Forelimb muscle (tissue), 1 donor: Measurements from ENCODE around the gene SEMA3D. TPM values are rescaled to one million over a fixed set of nuclear protein-coding genes. Genes with fewer than 3 reads are reported as not detected.

Experiments used
- DNase-seq: peaks from one replicate; pipeline ENCODE4 v3.0.0-alpha.2; 2013; ENCODE audit warnings: low read depth
- polyA plus RNA-seq: library from polyadenylated mRNA; unstranded; fragments of 120-200 nt; gene quantifications from one replicate; pipeline ENCODE4 v1.2.1, GENCODE V29; 2013; ENCODE audit not compliant: insufficient read length

SEMA3D gene
- polyA plus RNA-seq, 1 donor: 11.0 TPM

DNA sequence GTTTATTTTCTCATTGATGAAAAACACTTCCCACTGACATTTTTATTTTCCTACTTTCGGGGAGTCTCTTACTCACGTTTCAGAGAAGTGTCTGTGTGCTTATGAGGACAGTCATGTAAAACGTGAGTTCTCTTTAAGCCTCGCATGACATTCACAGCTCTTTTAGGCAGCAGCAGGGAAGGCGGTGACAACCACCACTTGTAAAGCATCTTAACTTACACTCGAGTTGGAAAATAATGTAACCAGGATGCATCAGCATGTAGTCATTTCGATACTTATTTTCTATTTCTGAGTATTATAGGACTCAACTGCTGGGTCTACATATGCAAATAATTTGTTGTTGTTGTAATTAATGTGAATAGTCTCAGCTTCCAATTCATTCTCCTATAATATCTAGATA is 153.6 kb downstream of the SEMA3D start:
- no peak for DNase-seq

DNA sequence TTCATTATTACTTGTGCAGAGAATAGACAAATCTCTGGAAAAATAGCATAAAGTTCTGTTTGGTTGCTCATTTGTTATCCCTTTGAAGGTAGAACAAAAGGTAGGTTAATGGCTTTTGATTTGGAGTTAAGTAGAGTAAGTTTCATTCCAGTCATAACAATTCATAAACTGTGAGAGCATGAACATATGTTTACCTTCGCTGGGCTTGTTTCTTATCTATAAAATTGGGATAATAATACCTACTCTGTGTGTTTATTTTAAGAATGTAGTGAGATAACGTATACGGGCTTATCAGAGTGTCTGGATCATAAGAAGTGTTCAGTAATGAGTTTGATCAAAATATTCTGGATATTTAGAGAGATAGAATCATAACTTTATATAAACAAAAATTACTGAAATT is 155.4 kb downstream of the SEMA3D start:
- DNase-seq: no peak

DNA sequence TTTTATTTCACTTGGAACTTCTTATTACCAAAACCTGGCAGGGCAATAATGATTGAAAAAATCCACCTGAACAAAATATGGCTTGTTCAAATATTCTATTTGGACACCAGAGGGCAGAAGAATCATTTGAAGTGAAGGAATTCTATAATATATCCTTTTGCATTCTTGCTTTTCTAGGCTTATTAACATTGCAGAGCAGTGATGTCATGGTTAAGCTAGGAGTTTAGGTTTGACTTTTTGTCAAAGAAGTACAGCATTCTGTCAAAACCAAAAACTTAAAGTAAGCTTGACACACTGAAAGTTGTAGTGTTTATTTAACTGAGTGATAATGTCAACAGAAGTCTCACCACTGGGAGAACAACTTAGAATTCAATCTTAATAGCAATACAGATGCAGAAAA is 156.0 kb downstream of the SEMA3D start:
- no peak for DNase-seq

DNA sequence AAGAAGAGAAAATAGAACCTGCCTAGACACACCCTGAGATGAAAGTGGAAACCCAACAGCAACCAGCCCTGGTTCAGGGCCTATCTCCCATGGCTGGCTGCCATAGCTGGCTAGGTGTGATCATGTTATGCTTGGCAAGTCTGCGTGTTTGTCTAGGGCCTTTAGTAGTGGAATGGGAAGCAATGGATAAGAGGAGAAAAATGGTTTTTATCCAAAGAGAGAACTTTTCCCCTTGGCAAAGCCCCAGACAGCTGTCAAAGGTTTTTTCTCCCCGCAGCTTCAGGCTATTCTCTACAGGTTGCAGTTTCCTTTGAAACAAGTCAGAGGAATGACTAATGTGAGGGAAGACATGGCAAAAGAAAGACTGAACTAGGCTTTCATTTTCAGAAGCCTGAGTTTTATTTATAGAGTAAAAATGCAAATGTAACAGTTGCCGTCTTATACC is 161.5 kb downstream of the SEMA3D start:
- DNase-seq: no peak

DNA sequence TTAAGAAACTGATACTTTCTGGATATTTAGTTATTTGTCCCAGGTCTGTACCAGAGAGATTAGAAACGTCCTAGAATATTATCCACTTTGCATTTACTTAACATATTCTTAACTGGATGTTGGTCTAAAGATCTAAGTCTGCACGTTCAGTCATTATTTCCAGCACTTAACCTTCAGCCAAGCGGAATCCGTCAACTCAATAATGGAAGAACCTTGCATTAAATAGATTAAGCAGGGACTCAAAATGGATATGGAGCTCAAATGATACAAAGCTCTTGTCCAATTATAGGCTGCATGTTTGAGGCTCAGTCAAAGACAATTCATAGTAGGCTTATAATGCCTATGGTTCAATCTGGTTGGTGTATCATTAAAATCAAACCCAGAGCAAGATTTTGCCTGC is 162.9 kb downstream of the SEMA3D start:
- DNase-seq: no peak

DNA sequence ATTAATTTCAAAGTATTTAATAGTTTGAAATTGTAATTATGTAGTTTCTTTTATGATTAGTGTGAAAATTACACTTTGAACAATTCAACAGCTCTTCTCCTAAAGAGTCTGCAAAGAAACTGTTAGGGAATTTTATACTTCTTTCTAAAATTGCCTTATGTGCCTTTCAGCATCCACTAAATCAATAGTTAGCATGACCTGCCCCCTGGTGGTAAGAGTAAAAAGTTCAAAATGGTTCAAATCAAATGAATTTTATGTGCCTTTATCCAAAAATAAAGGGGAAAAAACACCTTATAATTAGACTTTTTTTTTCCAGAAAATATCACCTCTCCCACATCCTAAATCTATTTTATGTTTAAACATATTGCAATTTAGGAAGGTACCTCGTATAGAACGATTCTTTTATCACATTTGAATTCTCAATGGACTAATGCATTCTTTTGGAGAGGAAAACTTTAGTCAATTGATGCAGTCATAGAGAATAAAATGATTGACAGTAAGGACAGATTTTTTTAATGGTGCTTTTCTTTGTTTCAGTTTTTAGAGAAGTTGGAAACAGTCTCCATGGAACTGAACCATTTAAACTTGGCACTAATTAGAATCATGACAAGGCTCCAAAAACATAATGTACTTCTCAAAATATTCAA is 163.7 kb downstream of the SEMA3D start:
- DNase-seq: no peak

DNA sequence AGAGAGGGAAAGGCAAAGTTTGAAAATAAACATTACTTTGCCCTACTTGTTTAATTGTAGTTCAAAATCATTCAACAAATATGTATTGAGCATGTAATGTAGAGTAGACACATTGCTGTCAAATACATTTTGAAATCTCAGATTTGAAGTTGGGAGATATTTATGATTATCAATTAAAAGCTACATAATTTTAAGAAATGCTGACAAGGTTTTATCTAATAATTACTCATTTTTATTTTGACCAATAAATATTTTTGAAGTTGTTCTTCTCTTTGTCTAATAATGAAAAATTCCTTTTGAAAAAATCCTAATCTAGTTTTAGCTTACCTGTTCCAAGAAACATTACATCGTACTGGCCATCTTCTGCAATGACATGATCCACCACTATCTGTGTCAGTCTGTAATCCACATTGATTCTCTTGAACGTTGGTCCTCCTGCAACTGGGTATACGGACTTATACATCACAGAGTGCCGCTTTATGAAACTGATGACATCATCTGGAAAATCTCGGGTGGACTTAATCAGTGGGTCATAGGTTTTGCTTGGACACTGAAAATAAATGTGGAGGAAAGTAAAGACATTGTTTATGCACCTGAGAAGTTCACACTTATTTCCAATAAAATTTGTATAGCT is 164.7 kb downstream of the SEMA3D start:
- DNase-seq: no peak

DNA sequence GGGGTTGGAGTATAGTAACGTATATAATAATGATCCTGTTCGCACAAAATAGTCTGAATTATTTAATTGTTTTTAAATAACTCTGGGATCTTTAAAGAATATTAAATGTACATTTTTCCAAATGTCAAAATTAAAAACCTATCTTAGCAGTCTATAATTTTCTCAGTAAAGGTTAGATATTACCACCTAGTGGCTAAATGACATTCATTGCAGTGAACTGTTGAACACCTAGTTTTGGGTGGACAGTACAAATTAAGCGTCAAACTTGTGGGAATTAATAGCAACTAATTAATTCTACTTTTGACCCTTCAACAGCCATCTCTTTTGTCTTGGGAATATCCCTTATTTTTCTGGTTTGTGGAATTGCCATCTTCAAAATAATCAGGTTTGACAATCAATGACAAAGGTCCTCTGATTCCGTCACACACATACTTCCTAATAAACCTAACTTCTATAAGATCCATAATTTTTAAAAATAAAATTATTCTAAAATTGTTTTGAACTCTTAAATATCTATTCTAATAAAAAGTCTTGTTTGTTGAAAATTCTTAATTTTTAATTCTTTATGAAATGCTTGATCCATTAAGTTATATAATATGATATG is 165.7 kb downstream of the SEMA3D start:
- DNase-seq: no peak

DNA sequence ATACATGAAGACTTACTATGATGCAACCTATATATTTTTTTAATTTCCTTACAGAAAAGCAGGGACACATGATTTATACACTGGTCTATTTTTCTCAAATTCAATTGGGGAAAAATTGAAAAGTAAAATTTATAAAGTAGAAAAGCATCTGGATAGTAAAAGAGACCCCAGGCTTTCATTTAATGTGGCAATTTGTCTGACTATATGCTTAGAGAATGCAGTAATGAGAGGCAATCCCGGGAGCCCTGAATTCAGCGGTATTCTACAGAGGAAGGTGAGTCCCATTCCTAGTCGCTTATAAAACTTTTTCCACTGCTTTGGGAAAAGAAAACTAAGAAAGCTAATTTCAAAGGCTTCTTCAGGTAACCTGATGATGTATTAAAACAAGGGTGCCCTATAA is 167.1 kb downstream of the SEMA3D start:
- DNase-seq: no peak

DNA sequence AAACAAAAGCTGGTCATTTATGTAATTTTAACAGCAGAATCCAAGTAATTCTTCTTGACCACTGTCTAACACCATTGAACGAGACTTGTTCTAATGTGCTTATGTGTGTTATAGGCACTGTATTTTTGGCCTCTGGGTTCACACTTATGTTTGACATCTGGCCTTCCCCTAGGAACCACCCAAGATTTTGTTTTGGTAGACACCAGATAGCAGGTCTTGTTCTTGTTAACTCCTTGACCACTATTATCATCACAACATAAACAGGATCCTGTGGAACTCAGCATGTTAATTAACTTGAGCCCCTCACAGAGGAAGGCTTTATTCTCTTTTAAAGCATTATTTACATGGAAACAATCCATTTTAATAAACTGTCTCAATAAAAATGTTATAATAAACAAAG is 167.7 kb downstream of the SEMA3D start:
- no peak for DNase-seq

DNA sequence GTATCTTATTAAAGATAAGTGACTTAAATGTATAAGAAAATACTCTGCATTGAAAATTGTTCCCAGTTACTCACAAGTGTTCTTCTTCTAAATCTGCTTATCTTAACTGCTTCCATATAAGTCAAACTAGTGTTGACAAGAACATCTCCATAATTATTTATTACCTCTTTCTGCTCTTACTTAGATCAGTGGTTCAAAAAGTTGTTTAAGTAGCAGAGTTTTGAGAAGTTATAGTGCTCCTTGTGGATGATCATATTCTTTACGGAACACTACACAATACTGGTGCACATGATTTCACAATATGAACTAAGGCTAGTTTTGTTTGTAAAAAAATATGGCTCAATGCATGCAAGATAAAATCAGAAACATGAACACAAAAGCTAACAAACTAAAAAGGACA is 168.4 kb downstream of the SEMA3D start:
- DNase-seq: no peak

DNA sequence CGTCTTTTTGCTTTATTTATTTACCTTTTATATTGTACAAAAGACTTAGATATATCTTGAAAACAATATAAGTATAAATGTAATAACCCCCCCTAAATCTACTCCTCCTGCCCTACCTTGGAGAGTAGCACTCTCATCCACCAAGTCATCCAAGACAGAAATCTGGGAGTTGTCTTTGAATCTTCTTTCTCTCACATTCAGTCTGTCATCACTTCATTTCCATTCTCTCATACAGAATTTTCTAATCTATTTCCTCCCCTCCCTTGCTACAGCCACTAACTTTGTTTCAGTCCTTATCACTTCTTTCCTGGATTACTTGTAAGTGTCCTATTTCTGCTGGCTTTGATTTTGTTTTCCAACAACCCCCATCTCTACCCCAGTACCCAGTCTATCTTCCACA is 170.6 kb downstream of the SEMA3D start:
- no peak for DNase-seq

DNA sequence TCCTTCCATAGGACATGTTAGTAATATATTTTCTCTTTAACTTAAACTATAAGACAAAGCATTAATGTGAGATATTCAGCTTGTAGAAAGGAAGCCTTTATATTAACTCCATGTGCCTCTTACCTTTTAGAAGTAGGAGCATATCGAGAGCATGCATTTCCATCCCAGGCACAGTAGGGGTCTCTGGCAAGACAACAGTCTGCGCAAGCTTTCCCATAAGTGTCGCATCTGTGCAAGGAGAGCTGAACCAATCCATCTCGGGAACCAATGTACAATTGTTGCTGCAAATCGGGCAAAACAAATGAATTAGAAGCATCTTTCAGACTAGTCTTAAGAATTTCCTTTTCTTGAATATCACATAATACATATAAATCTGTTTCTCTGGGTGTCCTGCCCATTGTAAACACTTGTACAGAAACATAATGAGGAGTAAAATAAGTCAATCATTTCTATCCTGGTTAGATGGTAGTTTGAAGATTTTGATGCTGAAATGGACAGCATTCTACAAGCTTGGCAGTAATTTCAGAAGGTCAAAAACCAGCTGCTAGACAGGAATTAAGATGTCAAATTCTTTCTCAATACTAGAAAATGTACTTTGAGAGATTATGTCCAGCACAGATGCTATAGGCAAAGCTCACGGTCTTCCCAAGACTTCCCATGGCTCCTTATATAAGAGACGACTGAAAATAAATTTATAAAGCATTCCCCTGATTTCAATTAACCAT is 171.8 kb downstream of the SEMA3D start:
- no peak for DNase-seq

DNA sequence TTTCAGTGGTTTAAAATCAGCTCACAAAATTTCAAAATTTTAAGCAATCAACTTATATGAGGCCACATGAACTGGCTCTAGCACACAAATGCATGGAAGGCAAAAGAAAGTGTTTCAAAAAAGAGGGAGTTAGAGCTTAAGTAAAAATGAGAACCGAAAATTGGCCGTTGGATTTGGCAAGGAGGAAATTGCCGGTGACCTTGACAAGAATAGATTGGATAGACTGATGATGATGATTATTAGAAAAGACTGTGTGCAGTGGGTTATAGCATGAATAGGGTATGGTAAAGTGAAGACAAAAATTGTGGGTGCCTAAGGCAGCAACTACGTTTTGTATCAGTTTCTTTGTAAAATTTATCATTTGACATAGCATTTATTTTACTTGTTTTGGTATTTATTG is 175.7 kb downstream of the SEMA3D start:
- DNase-seq: no peak

DNA sequence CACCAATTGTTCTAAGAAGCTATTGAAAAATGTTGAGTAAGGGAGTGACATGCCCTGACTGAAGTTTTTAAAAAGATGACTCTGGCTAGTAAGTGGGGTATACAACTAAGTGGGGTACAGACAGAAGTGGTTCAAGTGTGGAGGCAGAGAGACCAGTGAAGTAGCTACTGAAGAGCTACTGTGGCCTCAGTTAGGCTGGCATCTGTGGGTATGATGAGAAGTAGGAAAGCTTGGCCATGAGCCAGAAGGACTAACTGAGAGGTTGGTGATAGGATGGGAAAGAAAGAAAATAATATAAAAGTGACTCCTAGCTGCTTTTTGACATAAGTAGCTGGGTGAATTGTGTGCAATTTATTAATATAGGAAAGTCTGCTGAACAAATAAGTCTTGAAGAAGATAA is 176.6 kb downstream of the SEMA3D start:
- no peak for DNase-seq

DNA sequence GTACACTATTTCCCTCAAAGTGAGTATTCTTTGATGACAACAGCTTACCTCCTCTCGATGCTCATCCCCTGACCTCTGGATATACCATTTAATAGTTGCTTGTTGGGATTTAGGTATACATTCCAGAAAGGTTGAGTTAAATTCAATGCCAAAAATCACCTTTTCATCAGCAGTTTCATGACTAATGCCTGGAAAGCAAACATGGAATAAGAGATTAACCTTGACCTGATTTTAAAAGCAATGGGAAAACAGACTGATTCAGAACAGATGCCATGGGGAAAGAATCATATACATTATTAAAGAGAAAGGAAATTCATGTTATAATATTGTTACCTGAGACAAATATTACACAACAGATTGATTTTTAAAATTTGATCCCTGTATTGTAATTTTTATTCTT is 180.1 kb downstream of the SEMA3D start:
- no peak for DNase-seq

DNA sequence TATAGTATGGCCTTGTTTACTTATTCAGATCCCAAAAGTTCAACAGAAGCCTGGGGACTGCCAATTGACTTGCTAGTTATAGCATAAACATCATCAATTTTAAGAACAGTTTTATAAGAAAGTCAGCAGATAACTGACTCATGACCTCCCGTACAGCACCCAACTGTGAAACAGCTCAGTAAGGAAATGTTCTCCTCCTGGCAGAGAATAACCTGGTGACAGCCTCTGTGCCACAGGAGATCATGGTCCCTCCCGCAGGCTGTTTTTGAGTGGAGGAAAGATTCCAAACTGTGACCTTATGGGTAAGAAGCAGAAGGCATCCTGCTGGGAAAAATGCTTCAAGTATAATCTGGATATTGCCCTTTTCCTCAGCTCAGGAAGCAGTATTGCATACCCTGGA is 182.5 kb downstream of the SEMA3D start:
- no peak for DNase-seq

DNA sequence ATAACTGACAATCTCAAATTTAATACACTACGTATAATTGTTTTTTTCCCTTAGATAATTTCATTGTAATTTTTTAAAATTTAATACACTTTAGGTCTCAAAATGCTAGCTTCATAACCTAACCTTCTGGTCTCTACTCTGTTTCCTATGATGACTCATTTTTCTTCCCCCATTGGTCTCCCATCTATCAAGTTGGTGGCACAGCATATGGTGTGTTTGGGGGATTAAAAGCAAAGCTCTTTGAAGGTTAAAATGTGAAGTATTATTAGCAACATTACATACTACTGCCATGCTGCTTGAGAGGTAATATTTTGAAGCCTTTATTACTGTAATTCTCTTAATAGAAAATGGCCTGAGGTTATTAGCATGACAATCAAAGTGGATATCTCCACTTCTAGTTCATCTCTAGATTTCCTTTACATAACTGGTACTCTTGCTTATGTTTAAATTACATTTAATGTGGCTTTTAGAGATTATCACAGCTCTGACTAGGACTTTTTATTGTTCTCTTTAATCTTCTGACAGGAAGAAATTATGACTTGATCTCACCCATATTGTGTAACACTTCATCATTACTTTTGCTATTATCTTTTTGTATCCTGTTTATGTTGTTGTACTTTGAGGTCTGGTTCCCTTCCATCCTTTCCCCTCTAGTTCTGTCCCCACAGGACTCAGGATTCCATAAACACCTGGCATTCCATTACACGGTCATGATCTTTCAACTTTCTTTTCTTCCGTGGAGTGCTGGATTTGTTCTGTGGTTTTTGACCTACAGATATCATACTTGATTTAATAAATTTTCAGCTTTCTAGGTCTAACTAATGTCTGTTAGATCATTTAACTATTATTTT is 185.1 kb downstream of the SEMA3D start:
- DNase-seq: no peak

DNA sequence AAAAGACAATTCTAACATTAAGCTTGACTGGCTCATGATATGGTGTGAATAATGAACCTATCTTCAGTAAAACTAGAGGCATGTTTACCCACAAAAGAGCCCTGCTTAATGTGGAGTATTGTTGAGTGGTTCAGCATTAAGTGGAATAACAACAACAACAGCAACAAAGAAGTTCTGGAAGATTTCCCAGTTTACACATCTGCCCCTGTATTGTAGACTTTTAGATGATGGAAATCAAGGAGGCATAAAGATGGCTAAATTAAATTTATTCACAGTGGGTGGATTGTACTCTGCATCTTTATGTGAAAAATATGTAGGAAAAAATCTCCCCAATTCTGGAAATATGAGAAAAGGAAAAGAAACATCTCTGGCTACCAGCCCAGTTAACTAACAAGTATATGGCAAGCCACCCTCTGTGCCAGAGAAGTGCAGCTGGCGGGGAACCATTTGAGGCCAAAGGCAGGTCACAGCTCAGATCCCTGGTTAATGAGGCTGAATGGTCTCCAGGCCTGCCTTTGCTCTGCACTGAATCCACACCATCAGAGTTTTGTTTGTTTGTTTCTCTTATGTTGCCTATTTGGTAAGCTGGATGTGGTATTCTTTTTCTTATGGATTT is 186.0 kb downstream of the SEMA3D start:
- no peak for DNase-seq

DNA sequence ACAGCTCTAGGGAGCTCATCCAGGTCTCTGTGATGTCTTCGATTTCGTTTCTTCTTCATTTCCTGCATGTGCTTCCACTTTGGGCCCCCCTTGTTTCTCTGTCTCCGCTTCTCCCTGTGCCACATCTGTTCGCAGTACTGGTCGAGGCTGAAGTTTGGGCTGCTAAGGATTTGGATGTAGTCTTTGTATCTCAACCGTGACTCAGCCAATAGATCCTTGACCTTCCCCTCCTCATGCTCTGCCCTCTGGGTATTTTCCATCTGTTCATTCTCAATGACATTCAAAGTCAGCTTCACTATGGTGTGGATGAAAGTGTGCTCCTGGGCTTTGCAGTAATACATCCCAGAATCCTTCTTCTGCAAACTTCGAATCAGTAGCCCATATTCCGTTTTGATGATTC is 187.4 kb downstream of the SEMA3D start:
- DNase-seq: no peak

DNA sequence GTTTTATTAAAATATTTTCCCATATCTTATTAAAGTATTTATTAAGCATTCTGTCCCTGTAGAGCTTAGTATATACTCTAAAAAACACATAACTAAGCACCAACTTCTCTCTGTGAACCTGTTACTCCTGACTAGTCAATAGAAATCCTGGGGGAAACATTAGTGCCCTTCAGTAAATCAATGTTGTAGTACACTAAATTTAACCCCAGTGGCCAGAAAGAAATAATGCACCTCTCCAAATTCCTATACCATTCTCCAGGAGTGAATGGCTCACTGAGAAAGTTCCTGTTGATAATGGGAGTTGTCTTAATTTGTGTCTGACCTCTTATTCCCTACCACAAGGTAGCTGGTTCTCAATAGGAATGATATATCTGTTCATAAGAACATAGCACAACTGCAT is 188.2 kb downstream of the SEMA3D start:
- no peak for DNase-seq
